Adrenal gland (tissue), 5 donors: ENCODE results near the gene EXO1.
A peak's percentile ranks its signal among the peaks of the same experiment; 100 is the strongest.

ENCODE experiments used
- CTCF ChIP-seq, 6 experiments: fragments of 450-650 bp in 4 of 6; fragments of 200-600 bp in 2 of 6; sonication (generic) in 1 of 6; IDR thresholded peaks; 1 replicate in 5 of 6; 2 replicates in 1 of 6; pipeline versions ENCODE4 v1.5.1 to v1.8.0; 2016 to 2021; ENCODE audit warnings: antibody characterized with exemption in 6 of 6, mild to moderate bottlenecking in 2 of 6, moderate library complexity in 1 of 6
- POLR2A ChIP-seq, 2 donors: fragments of 450-650 bp; IDR thresholded peaks; one replicate each; pipeline ENCODE4 v1.6.1; 2017; ENCODE audit warnings: antibody characterized with exemption in 2 of 2, mild to moderate bottlenecking in 2 of 2, moderate library complexity in 1 of 2
- donor health status: DM: no; HTN: no; CAD: no.

- TF ChIP-seq CTCF (IDR thresholded peaks at IDR 0.05) (no peak), POLR2A (IDR thresholded peaks at IDR 0.05) (peak in 1 of 2 donors; percentile 16)
These were observed 86.9 kb downstream of the EXO1 start for GRCh38 chr1:241934866-241935265.
